ENCODE measurements around the gene GNAI2.
A peak's percentile ranks its signal among the peaks of the same experiment; 100 is the strongest.
"Not testable (repeated sequence)": the region's sequence is repeated elsewhere in the genome, so short reads cannot be mapped to it uniquely, and the experiment has no call there.

The GNAI2 gene

DNA sequence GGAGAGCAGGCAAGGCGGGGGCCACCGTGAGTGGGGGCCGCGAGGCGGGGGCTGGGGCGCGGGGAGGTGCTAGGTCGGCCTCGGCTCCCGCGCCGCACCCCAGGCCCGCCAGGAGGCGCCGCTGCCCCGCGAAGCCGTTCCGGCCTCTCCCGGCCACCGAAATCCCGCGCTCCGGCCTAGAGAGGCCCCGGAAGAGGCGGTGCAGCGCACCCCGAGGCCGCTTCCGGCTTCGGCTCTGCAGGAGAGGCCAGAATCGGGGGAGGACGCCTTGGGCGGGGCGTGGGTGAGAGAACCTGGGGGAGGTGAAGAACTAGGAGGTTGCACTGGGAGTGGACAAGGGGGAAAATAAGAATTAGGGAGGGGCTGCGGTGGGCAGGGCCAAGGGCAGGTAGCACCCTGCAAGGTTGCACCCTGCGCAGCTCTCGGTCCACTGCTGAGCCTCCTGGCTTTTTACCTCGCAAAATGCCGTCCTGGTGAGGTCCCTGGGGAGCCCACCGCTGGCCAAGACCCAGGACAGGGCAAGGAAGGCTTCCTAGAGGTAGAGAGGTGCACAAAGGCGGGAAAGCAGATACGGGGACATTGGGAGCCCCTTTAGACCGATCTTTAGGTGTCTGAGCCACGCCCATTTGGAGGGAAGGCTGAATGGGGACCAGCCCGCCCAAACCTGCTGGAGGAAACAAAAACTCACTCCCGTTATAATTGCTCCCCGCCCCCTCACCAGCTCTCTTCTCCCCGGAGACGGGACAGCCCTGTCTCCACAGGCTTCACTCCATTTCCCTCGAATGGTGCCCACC is 8.4 kb upstream of the GNAI2 start:
- DNase-seq = peak; percentile 81

DNA sequence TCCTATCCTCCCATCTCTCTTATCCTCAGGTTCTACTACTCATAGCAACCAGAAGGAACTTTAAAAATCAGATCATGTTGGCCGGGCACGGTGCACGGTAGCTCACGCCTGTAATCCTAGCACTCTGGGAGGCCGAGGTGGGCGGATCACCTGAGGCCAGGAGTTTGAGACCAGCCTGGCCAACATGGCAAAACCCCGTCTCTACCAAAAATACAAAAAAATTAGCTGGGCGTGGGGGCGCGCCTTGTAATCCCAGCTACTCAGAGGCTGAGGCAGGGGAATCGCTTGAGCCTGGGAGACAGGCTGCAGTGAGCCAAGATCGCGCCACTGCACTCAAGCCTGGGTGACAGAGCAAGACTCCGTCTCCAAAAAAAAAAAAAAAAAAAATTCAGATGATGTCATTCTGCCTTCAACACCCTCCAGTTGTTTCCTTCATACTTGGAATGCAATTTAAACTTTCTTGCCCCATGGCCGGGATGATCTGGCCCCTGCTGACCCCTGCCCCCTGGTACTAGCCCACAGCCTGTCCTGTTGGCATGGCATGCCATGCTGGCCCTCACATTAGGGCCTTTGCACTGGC is 7.7 kb upstream of the GNAI2 start:
- DNase-seq = not testable (repeated sequence)

DNA sequence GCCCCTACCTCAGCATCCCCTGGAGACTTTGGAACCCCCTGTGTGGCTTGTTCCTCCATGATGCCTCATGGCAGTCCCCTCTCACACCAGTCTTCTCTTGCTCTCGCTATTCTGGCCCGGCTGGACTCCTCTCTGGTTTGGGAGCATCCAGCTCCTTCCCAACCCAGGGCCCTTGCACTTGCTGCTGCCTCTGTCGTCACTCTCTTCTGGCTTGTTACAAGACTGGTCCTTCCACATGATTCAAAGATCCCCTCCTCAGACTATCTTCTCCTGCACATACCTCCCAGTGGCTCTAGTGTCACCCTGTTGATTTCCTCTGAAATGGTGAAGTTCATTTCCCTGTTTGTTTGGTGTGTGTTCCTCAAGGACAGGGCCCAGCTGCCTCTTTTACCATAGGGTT is 6.5 kb upstream of the GNAI2 start:
- no peak for DNase-seq

DNA sequence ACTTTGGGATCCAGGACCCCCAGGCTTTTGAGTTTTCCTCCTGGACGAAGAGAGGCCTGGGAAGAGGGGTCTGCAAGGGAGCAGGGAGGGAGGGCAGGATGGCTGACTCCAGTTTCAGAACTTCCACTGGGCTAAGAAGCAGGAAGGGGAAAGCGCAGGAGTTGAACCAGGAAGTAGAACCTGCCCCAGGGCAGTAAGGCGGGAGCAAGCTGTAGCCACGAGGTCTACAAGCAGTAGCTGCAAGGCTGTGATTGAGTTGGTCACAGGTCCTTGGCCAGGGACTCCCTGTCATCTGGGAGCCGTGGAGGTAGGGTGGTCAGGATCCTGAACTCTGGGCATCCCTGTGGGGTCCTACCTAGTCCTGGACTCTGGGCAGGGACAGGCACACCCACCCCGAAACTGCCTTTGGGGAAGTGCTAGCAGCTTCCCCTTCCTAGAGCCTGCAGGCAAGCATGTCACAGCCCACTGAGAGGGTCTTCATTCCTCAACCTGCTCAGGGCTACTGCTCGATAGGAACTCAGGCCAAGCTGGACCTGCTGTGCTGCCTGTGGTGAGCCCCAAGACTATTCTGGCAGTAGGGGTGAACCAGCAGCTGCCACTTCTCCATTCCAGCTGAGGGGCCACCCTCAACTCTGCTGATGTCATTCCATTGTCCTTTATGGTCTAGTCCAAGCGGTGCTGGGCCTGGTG is 5.8 kb upstream of the GNAI2 start:
- DNase-seq = no peak

GRCh38 chr3:50230794-50231125 is 5.2 kb upstream of the GNAI2 start:
- no peak for DNase-seq

DNA sequence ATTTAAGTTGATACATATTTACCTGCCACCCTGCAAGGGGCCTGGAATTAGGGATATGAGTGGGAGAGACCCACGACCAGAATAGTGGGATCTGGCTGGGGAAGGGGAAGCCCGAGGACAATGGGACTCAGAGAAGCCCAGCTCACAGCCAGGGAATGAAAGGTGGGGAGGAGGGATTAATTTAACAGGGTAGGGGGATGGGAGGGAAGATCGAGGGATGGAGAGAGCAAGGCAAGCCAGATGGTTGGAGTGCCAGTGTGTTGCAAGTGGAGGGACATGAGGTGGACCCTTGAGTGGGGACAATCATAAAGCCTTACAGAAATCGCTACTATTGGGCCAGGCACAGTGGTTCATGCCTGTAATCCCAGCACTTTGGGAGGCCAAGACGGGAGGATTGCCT is 4.4 kb upstream of the GNAI2 start:
- no peak for DNase-seq

DNA sequence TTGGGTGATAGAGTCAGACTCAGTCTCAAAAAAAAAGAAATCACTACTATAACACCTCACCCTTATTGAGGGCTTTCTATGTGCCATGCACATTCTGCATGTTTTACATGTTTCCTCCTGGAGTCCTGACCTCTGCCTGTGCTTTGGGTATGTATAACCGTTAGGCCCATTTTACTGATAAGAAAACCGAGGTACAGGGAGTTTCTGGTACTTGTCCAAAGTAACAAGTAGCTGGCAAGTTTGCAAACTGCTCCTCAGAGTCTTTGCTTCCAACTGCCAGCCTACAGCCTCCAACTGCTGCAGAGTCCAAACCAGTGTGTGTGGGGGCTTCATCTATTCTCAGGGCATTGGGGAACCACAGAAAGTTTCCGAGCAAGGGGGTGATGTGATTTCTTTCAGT is 3.7 kb upstream of the GNAI2 start:
- DNase-seq = no peak

DNA sequence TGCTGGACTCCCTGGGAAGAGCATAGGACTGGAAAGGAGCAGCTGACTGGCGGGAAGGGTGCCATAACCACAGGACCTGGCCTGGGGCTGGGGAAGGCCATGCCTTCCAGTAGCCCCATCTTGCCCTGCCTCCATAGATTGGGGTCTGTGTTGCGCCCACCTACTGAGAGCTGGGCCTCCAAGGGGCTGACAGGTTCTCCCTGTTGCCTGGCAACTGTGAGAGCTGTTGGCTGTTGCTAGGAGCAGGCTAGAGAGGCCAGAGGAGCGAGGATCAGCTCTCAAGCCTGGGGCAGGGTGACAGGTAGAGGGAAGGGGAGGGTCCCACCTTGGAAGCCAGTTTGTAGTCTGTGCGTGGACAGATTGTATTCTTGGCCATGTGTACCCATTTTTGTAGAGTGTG is 2.8 kb upstream of the GNAI2 start:
- no peak for DNase-seq

DNA sequence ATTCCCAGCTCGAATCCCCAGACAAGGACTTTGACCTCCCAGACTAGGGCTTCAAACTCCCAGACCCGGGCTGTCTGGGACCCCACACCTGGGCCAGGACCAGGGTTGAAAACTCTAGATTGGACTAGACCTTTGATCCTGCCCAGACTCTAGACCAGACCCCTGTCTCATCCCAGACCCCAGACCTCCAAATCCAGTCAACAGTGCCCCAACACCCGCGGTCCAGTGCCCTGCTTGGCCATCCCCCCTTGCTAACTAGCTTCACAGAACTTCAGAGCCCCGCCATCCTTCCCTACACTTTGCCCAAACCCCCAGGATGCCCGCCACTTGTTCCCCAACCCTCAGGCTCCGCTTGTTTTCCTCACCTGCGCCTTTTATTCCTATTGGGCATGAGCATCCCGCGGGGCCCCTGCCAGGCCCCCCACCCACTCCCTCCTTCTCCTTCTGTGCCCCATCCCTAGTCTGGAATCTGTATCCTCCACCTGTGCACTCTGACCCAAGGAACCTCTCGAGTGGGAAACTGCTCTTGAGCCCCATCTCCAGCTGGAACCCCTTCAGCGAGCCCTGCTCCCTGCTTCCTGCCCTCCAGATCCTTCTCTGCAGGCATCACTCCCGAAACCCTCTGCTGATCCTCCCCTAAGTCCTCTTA is 604 bp downstream of the GNAI2 start:
- DNase-seq = no peak

DNA sequence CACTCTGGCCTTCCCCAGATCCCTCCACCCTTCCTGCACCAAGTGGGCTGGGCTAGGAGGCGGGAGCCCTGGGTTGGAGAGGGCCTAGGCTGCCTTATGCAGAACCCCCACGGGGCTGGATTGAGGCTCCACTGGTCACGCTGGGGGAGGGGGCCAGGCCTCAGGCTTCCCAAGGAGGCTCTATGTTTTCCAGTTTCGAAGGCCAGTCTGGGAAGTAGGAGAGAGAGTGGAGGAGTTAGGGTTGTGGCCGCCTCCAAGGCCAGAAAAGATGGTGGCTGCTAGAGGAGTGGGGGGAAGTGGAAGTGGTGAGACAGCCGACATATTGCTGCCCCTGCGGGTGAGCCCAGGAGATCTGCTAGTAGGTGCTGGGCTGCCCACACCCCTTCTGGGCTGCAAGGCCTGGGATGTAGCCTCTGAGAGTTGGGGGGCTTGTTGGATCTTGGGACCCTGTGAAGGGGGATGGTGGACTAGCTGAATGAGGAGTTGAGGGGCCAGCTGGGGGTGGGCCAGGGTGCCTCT is 1.2 kb downstream of the GNAI2 start:
- DNase-seq = no peak

DNA sequence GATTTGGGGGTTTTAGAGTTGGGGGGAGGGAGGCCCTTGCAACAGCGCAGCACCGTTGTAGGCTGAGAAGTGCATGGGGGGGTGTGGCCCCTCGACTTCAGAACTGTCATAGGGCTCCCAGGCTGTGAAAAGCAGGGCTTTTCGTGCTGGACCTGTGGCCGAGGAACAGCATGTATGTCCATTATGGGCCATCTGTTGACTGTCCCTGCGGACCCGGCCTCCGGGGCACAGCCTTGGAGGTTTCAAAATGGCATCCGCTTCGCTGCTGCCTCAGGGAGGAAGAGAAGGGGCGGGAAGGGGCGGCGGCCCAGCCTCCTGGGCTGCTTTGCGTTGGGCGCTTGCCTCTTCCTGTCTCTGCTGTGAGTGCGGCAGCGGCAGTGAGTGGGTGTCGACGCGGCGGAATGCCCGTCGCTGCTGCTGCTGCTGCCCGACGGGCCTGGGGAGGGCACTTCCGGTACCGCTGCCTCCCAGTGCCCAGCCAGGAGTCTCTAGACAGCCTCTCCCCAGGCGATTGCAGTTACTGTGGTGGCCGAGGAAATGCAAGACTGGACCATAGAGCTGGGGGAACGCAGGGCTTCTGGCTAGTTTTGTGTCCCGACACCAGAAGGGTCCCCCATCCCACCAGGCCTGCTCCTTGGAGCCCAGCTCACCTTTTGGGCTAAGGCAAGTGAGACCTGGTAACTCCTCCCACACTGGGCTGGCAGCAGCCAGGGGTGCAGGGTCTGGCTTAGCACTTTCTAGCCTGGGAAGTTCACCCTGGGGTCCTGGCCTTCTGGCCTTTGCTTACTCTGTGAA is 1.9 kb downstream of the GNAI2 start:
- DNase-seq = peak; percentile 44

DNA sequence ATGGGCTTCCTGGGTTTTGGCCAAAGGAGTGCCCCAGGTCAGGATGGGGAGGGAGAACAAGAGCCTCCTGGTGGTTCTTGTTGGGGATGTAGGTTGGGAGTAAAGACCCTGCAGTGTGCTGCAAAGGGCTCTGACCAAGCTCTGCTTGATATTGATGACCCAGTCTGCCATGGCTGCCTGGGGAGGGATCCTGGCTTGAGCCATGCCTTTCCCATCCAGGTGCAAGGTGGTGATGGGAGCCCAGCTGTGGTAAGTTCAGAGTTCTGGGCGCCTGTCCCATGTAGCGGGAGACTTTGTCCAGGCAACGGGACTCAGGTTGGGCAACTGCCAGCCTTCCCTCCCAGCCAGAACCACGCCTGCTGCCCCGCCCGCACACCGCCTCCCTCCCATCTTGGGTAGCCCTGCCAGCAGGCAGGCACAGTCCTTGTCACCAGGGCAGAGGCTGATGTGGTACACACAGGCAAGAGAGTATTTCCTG is 2.6 kb downstream of the GNAI2 start:
- no peak for DNase-seq

DNA sequence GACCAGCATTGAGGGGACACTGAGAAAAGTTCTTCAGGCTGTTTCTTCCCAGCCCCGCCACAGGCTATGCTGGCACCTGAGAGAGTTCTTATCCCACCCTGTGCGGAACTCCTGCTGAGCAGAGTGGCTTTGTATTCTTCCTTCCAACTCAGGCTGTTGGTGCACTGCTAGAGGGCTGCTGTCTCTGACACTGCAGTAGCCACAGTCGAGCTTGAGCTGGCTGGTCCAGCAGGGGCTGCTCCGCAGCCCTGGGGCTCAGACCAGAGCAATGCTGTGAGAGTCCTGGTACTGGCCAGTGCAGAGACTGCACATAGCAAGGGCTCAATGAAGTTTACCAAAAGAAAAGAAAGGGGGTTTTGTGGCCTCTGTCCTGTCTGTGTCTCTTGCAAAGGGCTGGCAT is 3.6 kb downstream of the GNAI2 start:
- DNase-seq = no peak

DNA sequence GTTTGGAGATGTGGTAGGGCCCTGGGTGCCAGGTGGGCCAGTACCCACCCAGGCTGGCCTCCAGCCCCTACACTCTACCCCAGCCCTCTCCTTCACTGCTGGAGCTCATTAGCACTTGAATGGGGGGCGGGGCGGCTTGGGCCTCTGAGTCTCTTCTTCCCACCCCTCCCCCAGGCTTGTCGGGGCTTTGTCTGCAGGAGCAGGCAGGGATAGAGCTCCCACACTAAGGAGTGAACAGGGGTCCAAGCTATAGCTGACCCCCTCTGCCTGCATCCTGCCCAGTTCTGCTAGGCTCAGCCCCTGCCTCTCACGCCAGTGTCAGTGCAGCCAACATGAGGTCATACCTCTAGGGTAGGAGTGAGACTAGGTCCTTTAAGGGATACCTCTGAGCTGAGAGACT is 5.2 kb downstream of the GNAI2 start:
- no peak for DNase-seq

DNA sequence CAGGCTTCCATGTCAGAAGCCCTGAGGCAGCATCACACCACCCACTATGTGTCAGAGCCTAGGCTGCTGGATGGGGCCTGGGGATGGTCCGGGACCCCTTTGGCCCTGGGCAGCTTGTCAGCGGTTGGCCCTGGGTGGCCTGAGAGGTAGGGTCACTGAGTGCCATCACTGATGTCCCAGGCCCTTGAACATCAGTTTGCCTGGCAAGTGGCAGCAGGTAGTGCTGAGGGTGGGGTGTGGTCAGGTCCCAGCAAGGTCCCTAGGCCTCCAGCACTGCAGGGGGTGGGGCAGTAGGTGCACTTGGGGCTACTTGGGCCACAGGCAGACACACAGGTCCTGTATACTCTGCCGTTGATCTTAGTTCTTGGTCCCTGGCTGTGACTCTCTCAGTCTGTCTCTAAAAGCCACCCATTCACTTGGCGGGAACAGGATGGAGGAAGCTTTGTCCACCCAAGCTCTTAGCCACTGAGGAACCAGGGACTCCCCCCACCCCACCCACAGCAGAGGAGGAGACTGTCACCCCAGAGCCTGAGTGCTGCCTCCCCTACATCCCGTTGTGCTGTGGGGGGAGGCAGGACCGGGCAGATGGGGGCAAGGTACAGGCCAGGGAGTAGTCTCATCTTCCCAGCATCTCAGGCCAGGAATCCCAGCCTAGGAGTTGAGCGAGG is 5.8 kb downstream of the GNAI2 start:
- no peak for DNase-seq

DNA sequence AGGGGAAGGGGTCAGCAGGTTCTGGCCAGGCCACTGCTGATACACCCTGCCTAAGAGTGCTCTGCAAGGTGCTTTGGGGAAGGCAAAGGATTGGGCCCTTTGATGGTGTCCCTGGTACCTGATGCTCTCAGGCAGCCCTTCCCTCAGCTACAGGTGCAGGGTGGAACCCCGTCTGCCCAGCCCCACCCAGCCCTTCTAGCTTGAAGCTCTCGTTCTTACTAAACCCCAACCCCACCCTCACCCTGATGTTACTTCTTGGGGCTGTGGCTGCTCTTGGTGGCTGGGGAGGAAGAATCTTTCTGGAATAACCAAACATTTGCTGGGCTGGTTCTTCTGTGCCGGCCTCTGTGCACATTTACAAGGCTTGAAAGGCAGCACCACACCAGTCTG is 6.4 kb downstream of the GNAI2 start:
- DNase-seq = no peak

DNA sequence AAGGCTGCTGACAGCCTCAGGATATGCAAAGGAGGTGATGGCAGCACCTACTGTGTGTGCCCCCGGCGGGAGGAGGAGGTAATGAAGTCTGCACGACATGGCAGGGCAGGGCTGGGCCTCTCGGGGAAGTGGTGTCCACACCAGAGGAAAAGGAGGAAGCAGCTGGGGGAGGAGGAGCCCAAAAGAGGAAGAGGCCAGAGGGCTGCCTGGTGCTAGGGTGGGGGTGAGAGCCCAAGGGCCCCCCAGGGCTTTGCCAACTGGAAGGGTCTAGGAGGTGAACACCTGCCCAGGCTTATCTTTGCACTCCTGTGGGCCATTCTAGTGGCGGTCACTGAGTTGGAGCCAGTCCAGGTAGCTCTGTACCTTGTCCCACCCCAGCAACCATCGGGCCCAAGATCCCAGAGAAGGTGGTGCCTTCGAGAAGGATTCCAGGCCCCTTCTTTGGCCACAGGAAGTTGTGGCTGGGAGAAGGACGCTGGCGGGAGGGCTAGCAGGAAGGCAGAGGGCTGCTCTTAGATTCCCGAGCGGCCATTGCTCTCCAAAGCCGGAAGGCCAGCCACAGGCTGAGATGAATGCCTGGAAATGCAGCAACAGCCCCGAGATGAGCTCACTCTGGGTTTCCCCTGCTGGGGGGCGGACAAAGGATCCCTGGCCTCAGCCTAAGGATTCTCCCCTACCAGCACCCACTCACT is 7.0 kb downstream of the GNAI2 start:
- DNase-seq = no peak

- DNase-seq = no peak
Measured at GRCh38 chr3:50243543-50243895, 7.5 kb downstream of the GNAI2 start.

GRCh38 chr3:50244813-50245212 is 8.8 kb downstream of the GNAI2 start:
- not testable (repeated sequence) for DNase-seq

DNA sequence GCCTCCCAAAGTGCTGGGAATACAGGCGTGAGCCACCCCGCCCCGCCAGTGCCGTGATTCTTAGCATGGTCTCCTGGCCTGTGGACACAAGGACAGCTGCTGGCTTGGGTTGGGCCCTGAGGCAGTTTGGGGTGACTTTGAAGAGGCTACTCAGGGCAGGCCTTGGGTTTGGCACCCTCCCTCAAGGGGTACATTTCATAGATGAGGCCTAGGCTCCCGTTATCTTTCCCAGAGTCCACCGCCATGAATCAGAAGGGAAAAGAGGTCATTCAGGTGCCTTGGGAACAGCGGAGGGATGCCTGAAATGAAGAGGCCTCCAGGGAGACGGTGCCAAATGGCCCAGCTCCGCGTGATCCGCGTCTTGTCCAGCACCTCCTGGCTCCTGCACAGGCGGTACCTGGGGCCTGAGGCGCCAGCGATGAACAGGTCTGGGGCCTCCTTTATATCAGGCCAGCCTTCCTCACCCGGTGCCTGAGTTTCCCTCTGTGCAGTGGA is 9.3 kb downstream of the GNAI2 start:
- DNase-seq = no peak

GRCh38 chr3:50245831-50246516 is 10.0 kb downstream of the GNAI2 start:
- peak; percentile 75 for DNase-seq

All from GOT3 (cell line).